ENCODE measurements around the gene SCYL3.
"Not testable (repeated sequence)": the region's sequence is repeated elsewhere in the genome, so short reads cannot be mapped to it uniquely, and the experiment has no call there.

Gene SCYL3

DNA sequence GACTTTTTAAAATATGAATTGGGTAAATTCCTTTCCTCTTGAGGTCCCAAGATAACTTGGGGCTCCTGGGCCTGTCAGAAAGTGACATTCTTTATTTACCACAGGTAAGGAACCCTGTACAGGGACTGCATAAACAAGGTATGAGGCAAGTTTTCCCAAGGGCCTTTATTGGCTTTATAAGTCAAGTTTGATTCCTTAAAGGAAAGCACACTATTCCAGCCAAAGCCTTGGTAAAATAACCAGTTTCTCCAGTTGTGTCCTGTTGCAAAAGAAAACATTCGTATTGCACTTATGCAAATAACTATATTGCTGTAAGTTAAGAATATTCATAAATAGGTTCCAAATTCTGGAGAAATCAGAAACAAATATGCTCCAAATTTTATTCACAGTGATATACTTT is 77.1 kb downstream of the SCYL3 start:
- DNase-seq (ENCODE audit: low read depth in 2 of 2), result no peak

DNA sequence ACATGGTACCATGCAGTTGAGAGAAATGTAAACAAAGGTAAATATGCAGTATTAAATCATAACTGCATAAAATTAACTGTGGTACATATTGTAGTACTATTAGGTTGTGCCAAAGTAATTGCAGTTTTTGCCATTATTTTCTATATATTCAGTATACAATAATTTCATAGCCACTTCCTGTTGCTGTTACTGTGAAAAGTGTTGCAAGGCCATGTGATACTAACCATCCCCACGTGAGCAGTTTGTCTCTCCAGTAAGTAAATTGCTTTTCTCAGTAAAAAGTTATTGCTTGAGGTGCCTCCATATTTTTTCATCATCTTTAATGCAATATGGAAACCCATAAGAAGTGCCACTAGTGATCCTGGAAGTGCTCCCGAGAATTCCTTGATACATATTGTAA is 79.4 kb downstream of the SCYL3 start:
- DNase-seq (ENCODE audit: low read depth in 2 of 2), result no peak

DNA sequence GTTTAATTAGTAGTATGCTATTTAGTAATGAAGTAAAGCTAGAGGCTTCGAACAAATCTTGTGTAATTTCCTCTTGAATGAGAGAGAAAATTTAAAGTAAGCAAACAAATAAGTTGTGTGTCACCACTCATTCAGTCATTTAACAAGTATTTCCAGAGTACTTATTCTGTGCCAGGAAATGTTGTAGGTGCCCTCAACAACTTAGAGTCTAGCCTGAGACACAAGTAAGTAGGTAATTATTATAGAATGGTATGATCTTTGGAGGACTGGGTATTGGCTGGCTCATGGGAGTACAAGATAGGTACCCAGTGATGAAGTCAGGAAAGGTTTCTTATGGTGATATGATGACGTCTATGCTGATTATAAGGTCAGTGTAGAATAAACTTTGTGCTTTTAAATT is 81.6 kb downstream of the SCYL3 start:
- DNase-seq (ENCODE audit: low read depth in 2 of 2), result no peak

DNA sequence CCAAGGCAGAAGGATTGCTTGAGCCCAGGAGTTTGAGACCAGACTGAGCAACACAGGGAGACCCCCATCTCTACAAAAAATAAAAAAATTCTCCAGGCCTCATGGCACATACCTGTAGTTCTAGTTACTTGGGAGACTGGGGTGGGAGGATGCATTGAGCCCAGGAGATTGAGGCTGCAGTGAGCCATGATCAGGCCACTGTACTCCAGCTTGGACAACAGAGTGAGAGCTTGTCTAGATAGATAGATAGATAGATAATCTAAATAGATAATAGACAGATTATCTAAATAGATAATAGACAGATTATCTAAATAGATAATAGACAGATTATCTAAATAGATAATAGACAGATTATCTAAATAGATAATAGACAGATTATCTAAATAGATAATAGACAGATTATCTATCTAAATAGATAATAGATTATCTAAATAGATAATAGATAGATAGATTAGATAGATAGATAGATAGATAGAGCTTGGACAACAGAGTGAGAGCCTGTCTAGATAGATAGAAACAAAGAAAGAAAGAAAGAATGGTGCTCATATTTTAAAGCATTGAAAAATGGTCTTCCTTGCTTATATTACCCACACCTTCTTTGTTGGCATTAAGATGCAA is 82.2 kb downstream of the SCYL3 start:
- not testable (repeated sequence) for DNase-seq (ENCODE audit: low read depth in 2 of 2)

DNA sequence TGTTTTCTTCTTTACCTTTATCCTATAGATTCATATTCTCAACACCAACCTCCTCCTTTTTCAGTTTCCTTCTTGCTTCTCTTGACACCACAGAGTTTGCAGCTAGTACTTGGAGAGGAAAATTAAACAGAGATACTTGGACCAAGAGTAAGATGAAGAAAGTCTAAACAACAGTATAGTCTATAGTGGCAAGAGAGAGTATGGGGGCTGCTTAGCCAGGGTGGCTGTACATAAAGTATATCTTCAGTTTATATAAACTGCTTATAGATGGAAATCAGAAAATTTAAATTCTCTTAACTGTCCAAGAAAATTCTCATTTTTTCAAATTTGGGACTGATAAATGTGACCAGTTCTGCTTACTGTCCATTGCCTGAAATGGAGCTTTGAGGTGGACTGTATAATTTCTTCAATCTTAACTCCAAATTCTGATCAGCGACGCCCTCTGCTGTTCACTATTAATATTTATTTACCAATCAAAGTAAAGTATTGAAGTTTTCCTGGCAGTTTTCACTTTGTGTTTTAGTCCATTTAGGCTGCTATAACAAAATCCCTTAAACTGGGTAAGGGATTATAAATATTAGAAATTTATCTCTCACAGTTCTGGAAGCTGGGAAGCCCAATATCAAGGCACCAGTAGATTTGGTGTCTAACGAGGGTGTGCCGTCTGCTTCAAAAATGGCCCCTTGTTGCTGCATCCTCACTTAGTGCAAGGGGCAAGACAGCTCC is 84.2 kb downstream of the SCYL3 start:
- no peak for DNase-seq (ENCODE audit: low read depth in 2 of 2)

DNA sequence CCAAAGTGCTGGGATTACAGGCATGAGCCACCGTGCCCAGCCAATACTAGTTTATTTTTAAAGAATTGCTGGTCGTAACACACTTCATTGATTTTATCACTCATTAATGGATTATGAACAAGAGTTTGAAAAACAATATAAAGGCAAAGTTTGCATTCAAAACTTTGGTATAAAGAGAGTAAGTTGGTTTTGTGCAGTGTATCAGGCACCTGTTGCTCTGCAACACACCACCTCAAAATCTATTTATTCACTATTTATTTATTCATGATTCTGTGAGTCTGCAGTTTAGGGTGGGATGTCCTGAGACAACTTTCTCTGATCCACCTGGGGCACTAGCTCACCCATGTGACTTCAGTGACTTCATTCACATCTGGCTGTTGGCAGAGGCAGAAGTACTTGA is 88.8 kb downstream of the SCYL3 start:
- DNase-seq (ENCODE audit: low read depth in 2 of 2), result no peak

DNA sequence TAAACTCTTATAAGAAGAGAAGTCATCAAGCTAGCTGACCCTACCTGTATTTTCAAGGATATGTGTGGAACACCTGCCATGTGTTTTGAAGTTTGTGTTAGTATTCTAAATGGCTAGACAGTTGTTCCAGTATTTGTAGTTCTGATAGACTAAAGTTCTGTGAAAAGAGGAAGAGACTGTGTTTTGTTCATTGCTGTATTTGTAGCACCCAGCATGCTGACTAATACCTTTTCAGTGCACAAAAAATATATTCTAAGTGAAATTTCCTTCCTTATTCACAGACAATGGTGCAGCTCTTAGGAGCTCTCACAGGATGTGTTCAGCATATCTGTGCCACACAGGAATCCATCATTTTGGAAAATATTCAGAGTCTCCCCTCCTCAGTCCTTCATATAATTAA is 90.8 kb downstream of the SCYL3 start:
- no peak for DNase-seq (ENCODE audit: low read depth in 2 of 2)
